PC-9 (cell line): ENCODE data around the gene VIPR1.

Source experiments
- EZH2 ChIP-seq: fragments of 200-600 bp; sonication (generic); IDR thresholded peaks from 2 replicates; pipeline ENCODE4 v1.8.0; 2017; ENCODE audit warnings: antibody characterized with exemption, low read depth
- TF ChIP-seq, protein P1 (sequence below): fragments of 200-600 bp; sonication (generic); conservative IDR thresholded peaks from 2 replicates; pipeline ENCODE4 v1.6.1; 2017; ENCODE audit warnings: mixed run types, antibody characterized with exemption, mild to moderate bottlenecking, moderate library complexity

- TF ChIP-seq, protein P1, sequence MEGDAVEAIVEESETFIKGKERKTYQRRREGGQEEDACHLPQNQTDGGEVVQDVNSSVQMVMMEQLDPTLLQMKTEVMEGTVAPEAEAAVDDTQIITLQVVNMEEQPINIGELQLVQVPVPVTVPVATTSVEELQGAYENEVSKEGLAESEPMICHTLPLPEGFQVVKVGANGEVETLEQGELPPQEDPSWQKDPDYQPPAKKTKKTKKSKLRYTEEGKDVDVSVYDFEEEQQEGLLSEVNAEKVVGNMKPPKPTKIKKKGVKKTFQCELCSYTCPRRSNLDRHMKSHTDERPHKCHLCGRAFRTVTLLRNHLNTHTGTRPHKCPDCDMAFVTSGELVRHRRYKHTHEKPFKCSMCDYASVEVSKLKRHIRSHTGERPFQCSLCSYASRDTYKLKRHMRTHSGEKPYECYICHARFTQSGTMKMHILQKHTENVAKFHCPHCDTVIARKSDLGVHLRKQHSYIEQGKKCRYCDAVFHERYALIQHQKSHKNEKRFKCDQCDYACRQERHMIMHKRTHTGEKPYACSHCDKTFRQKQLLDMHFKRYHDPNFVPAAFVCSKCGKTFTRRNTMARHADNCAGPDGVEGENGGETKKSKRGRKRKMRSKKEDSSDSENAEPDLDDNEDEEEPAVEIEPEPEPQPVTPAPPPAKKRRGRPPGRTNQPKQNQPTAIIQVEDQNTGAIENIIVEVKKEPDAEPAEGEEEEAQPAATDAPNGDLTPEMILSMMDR: no peak
- no peak for TF ChIP-seq EZH2
These were observed 23.4 kb downstream of the VIPR1 start for GRCh38 chr3:42525736-42526345.
